Transverse colon (tissue), 4 donors: Measurements from ENCODE around the gene FOXP1.

Experiments used
- EP300 ChIP-seq: sonication (generic); formaldehyde crosslinking; IDR thresholded peaks from one replicate; pipeline ENCODE4 v1.6.1; 2017; ENCODE audit warnings: antibody characterized with exemption, low read depth
- POLR2A ChIP-seq: fragments of 450-650 bp; IDR thresholded peaks from one replicate; pipeline ENCODE4 v1.6.1; 2016; ENCODE audit warnings: antibody characterized with exemption, mild to moderate bottlenecking, moderate library complexity
- POLR2AphosphoS5 ChIP-seq, 3 donors: sonication (generic); formaldehyde crosslinking; IDR thresholded peaks; one replicate each; pipeline ENCODE4 v1.6.1; 2016; ENCODE audit warnings: antibody characterized with exemption in 3 of 3
- TF ChIP-seq, protein P1 (sequence below), 5 experiments: fragments of 200-600 bp in 3 of 5; fragments of 450-650 bp in 2 of 5; sonication (generic) in 3 of 5; IDR thresholded peaks; 1 replicate in 2 of 5; 2 replicates in 3 of 5; pipeline ENCODE4 v1.5.1; 2016 to 2017; ENCODE audit warnings: antibody characterized with exemption in 5 of 5, inconsistent platforms in 3 of 5, mild to moderate bottlenecking in 2 of 5, moderate library complexity in 1 of 5

- TF ChIP-seq, protein P1, sequence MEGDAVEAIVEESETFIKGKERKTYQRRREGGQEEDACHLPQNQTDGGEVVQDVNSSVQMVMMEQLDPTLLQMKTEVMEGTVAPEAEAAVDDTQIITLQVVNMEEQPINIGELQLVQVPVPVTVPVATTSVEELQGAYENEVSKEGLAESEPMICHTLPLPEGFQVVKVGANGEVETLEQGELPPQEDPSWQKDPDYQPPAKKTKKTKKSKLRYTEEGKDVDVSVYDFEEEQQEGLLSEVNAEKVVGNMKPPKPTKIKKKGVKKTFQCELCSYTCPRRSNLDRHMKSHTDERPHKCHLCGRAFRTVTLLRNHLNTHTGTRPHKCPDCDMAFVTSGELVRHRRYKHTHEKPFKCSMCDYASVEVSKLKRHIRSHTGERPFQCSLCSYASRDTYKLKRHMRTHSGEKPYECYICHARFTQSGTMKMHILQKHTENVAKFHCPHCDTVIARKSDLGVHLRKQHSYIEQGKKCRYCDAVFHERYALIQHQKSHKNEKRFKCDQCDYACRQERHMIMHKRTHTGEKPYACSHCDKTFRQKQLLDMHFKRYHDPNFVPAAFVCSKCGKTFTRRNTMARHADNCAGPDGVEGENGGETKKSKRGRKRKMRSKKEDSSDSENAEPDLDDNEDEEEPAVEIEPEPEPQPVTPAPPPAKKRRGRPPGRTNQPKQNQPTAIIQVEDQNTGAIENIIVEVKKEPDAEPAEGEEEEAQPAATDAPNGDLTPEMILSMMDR (IDR thresholded peaks at IDR 0.05): no peak
- TF ChIP-seq POLR2A (no peak), POLR2AphosphoS5 (IDR thresholded peaks at IDR 0.05) (no peak), EP300 (no peak)
These were observed 504.6 kb downstream of the FOXP1 start for GRCh38 chr3:71078723-71079525.
